H1 (cell line): ENCODE data around the gene VIPR2. TPM values are rescaled to one million over a fixed set of nuclear protein-coding genes. Genes with fewer than 3 reads are reported as not detected.

Experiments
- CTCF ChIA-PET: fragments of 300-600 bp; sonication (Branson Sonifier 250); formaldehyde crosslinking; loops from one replicate; lab custom pipeline; 2021; ENCODE audit not compliant: partially characterized antibody; lab: Charles Lee
- POLR2A ChIA-PET: fragments of 300-600 bp; sonication (Branson Sonifier 250); formaldehyde crosslinking; loops from one replicate; lab custom pipeline; 2021; ENCODE audit warnings: inconsistent platforms; ENCODE audit not compliant: partially characterized antibody; lab: Charles Lee
- DNase-seq, 2 experiments: peaks; one replicate each; pipeline versions ENCODE4 v3.0.0 to v3.0.0-alpha.2; 2010 to 2022; ENCODE audit warnings: low spot score in 2 of 2, low read depth in 1 of 2, mixed read lengths in 1 of 2
- FAIRE-seq: peaks from 2 replicates; lab custom pipeline; 2011; peaks lifted over from hg19 to GRCh38; lab: Jason Lieb, UNC
- H2AFZ ChIP-seq: 2 replicates; pipeline ENCODE4 v1.8.1; 2012; ENCODE audit warnings: low read length, inconsistent platforms
- H2AK5ac ChIP-seq: 2 replicates; pipeline ENCODE4 v1.6.1; 2013; ENCODE audit warnings: low read depth, low read length
- H2BK120ac ChIP-seq: replicated peaks from 2 replicates; pipeline ENCODE3; 2013; ENCODE audit warnings: low read depth, low read length, inconsistent platforms
- H2BK12ac ChIP-seq: 2 replicates; pipeline ENCODE4 v1.6.1; 2013; ENCODE audit warnings: low read depth, low read length
- H2BK15ac ChIP-seq: 2 replicates; pipeline ENCODE4 v1.6.1; 2013; ENCODE audit warnings: low read length
- H2BK20ac ChIP-seq: 2 replicates; pipeline ENCODE4 v1.6.1; 2013; ENCODE audit warnings: low read length
- H2BK5ac ChIP-seq: 2 replicates; pipeline ENCODE4 v1.6.1; 2013; ENCODE audit warnings: low read depth, low read length
- H3K14ac ChIP-seq: 2 replicates; pipeline ENCODE4 v1.6.1; 2013; ENCODE audit warnings: inconsistent platforms; ENCODE audit not compliant: insufficient read length
- H3K18ac ChIP-seq: 2 replicates; pipeline ENCODE4 v1.6.1; 2013; ENCODE audit warnings: low read length; ENCODE audit errors: extremely low read depth
- H3K23ac ChIP-seq: 2 replicates; pipeline ENCODE4 v1.6.1; 2013; ENCODE audit warnings: inconsistent platforms; ENCODE audit not compliant: insufficient read length
- H3K23me2 ChIP-seq: 2 replicates; pipeline ENCODE4 v1.6.1; 2013; ENCODE audit warnings: low read depth, low read length
- H3K27ac ChIP-seq: 2 replicates; pipeline ENCODE4 v1.6.1; 2011; ENCODE audit warnings: low read depth, low read length, inconsistent platforms
- H3K27me3 ChIP-seq, 4 experiments: replicated peaks in 1 of 4; 1 replicate in 1 of 4; 2 replicates in 3 of 4; pipeline versions ENCODE4 v1.6.1 to v1.8.1; 2011 to 2013; ENCODE audit warnings: low read length in 3 of 4, mild to moderate bottlenecking in 3 of 4, inconsistent platforms in 2 of 4, mixed read lengths in 2 of 4, moderate library complexity in 1 of 4; ENCODE audit not compliant: control insufficient read depth in 3 of 4, insufficient read depth in 3 of 4; ENCODE audit errors: extremely low read depth in 1 of 4
- H3K36me3 ChIP-seq, 4 experiments: 2 replicates each; pipeline versions ENCODE4 v1.6.1 to v1.8.1; 2011 to 2013; ENCODE audit warnings: mild to moderate bottlenecking in 4 of 4, low read length in 3 of 4, moderate library complexity in 2 of 4, control low read depth in 1 of 4, inconsistent platforms in 1 of 4; ENCODE audit not compliant: insufficient read depth in 4 of 4, control insufficient read depth in 2 of 4
- H3K4ac ChIP-seq: replicated peaks from 2 replicates; pipeline ENCODE3; 2013; ENCODE audit warnings: low read length, low read depth, mixed read lengths, inconsistent platforms; ENCODE audit not compliant: insufficient read length
- H3K4me1 ChIP-seq, 4 experiments: replicated peaks in 1 of 4; 1 replicate in 1 of 4; 2 replicates in 3 of 4; pipeline versions ENCODE4 v1.6.1 to v1.8.1; 2011 to 2013; ENCODE audit warnings: low read length in 3 of 4, inconsistent platforms in 2 of 4, mixed read lengths in 1 of 4; ENCODE audit not compliant: insufficient read depth in 4 of 4, control insufficient read depth in 3 of 4
- H3K4me2 ChIP-seq, 2 experiments: 2 replicates each; pipeline versions ENCODE4 v1.6.1 to v1.8.1; 2011 to 2013; ENCODE audit warnings: low read depth in 2 of 2, low read length in 2 of 2, control low read depth in 1 of 2, inconsistent platforms in 1 of 2, mild to moderate bottlenecking in 1 of 2; ENCODE audit not compliant: insufficient read depth in 1 of 2
- H3K4me3 ChIP-seq, 4 experiments: fragments of 200-600, 300-600 bp in 1 of 4; sonication (generic), shearing (Covaris generic), sonication (Bioruptor Twin) in 1 of 4; 2 replicates each; pipeline versions ENCODE4 v1.5.1 to v1.8.1; 2011 to 2016; ENCODE audit warnings: low read length in 4 of 4, low read depth in 3 of 4, control low read depth in 2 of 4, inconsistent platforms in 2 of 4, mild to moderate bottlenecking in 2 of 4, mixed read lengths in 1 of 4, moderate library complexity in 1 of 4; ENCODE audit not compliant: insufficient read depth in 2 of 4; ENCODE audit errors: extremely low read depth in 1 of 4
- H3K56ac ChIP-seq: replicated peaks from 2 replicates; pipeline ENCODE3; 2013; ENCODE audit warnings: low read depth, mild to moderate bottlenecking, mixed read lengths, low read length, inconsistent platforms; ENCODE audit not compliant: insufficient read length
- H3K79me1 ChIP-seq: 2 replicates; pipeline ENCODE4 v1.6.1; 2013; ENCODE audit warnings: low read depth, low read length, control low read depth
- H3K79me2 ChIP-seq, 2 experiments: 2 replicates each; pipeline versions ENCODE4 v1.6.1 to v1.8.1; 2012 to 2013; ENCODE audit warnings: low read length in 2 of 2, mild to moderate bottlenecking in 2 of 2, inconsistent platforms in 1 of 2; ENCODE audit not compliant: insufficient read depth in 2 of 2, control insufficient read depth in 1 of 2
- H3K9ac ChIP-seq, 4 experiments: replicated peaks in 1 of 4; 1 replicate in 1 of 4; 2 replicates in 3 of 4; pipeline versions ENCODE4 v1.6.1 to v1.8.1; 2011 to 2013; ENCODE audit warnings: low read depth in 3 of 4, low read length in 3 of 4, control low read depth in 2 of 4, mild to moderate bottlenecking in 2 of 4, moderate library complexity in 2 of 4, inconsistent platforms in 1 of 4; ENCODE audit errors: extremely low read depth in 1 of 4
- H3K9me3 ChIP-seq, 2 experiments: 2 replicates each; pipeline versions ENCODE4 v1.6.1 to v1.8.1; 2012 to 2013; ENCODE audit warnings: mild to moderate bottlenecking in 2 of 2, moderate library complexity in 2 of 2, control low read depth in 1 of 2, inconsistent platforms in 1 of 2, low read depth in 1 of 2, low read length in 1 of 2, mixed read lengths in 1 of 2; ENCODE audit not compliant: insufficient read depth in 2 of 2
- H4K20me1 ChIP-seq, 2 experiments: replicated peaks in 1 of 2; 2 replicates each; pipeline versions ENCODE3 to v1.8.1; 2011 to 2013; ENCODE audit warnings: inconsistent platforms in 2 of 2, low read length in 2 of 2, mild to moderate bottlenecking in 1 of 2; ENCODE audit not compliant: insufficient read depth in 2 of 2, control insufficient read depth in 1 of 2
- H4K5ac ChIP-seq: 2 replicates; pipeline ENCODE4 v1.6.1; 2013; ENCODE audit warnings: low read length, low read depth, mixed read lengths, inconsistent platforms; ENCODE audit not compliant: insufficient read length
- H4K8ac ChIP-seq: 2 replicates; pipeline ENCODE4 v1.8.0; 2013; ENCODE audit warnings: mild to moderate bottlenecking, moderate library complexity, low read length, inconsistent platforms; ENCODE audit not compliant: insufficient read depth; ENCODE audit errors: extremely low read depth
- H4K91ac ChIP-seq: replicated peaks from 2 replicates; pipeline ENCODE3; 2013; ENCODE audit warnings: low read length, mixed read lengths, inconsistent platforms; ENCODE audit not compliant: insufficient read length
- CBX5 ChIP-seq: fragments of 300-800, 300-1000 bp; sonication (generic); IDR thresholded peaks from 2 replicates; pipeline ENCODE4 v1.7.1; 2016; ENCODE audit warnings: antibody characterized with exemption, low read length, low read depth
- CBX8 ChIP-seq: fragments of 300-800, 300-1000 bp; sonication (generic); IDR thresholded peaks from 2 replicates; pipeline ENCODE4 v1.7.1; 2016; ENCODE audit warnings: low read depth, low read length, borderline replicate concordance
- EZH2 ChIP-seq: fragments of 200-600 bp; sonication (generic); IDR thresholded peaks from 2 replicates; pipeline ENCODE4 v1.7.1; 2012; ENCODE audit warnings: low read depth, mild to moderate bottlenecking, moderate library complexity, low read length, inconsistent platforms; ENCODE audit not compliant: severe bottlenecking
- KDM4A ChIP-seq: IDR thresholded peaks from one replicate; pipeline ENCODE4 v1.7.1; 2012; ENCODE audit warnings: low read depth, mild to moderate bottlenecking, moderate library complexity, low read length, inconsistent platforms; ENCODE audit not compliant: severe bottlenecking
- KDM5A ChIP-seq: fragments of 200-600 bp; IDR thresholded peaks from 2 replicates; pipeline ENCODE4 v1.7.1; 2012; ENCODE audit warnings: mild to moderate bottlenecking, low read length, inconsistent platforms, mixed read lengths
- MAFK ChIP-seq: IDR thresholded peaks from 2 replicates; pipeline ENCODE4 v1.6.1; 2012; ENCODE audit warnings: low read depth, mild to moderate bottlenecking, improper control_type of control experiment, low read length
- POLR2AphosphoS5 ChIP-seq: IDR thresholded peaks from 2 replicates; pipeline ENCODE4 v1.6.1; 2011; ENCODE audit warnings: low read depth, low read length
- SIN3A ChIP-seq, 2 experiments: IDR thresholded peaks in 1 of 2; conservative IDR thresholded peaks in 1 of 2; 2 replicates each; pipeline ENCODE4 v1.6.1; 2011 to 2012; ENCODE audit warnings: low read length in 2 of 2, improper control_type of control experiment in 1 of 2, low read depth in 1 of 2, mild to moderate bottlenecking in 1 of 2
- SP2 ChIP-seq: IDR thresholded peaks from 2 replicates; pipeline ENCODE4 v1.6.1; 2012; ENCODE audit warnings: mild to moderate bottlenecking, low read length, inconsistent platforms
- TBP ChIP-seq: IDR thresholded peaks from 2 replicates; pipeline ENCODE4 v1.6.1; 2011; ENCODE audit warnings: low read depth, low read length, improper control_type of control experiment
- WGBS, 2 experiments: shearing (Covaris generic) in 1 of 2; methylation state at CpG; one replicate each; pipeline versions ENCODE4 v1.1.6 to v1.1.7; 2013 to 2015; ENCODE audit warnings: low lambda C conversion rate in 2 of 2, mixed read lengths in 2 of 2, inconsistent platforms in 1 of 2, low coverage in 1 of 2, missing lambda C conversion rate in 1 of 2; ENCODE audit not compliant: insufficient replicate concordance in 2 of 2, insufficient coverage in 1 of 2, insufficient read length in 1 of 2; ENCODE audit errors: extremely low coverage in 1 of 2, missing lambda C conversion rate in 1 of 2; 5-methylcytosine and 5-hydroxymethylcytosine counted together
- polyA plus RNA-seq, 7 experiments: library from polyadenylated mRNA; depleted of rRNA in 3 of 7; stranded (reverse) in 5 of 7; unstranded in 2 of 7; fragments of >200 nt in 5 of 7; fragments of 200-250 nt in 2 of 7; gene quantifications; 1 replicate in 5 of 7; 2 replicates in 1 of 7; 4 replicates in 1 of 7; pipeline versions ENCODE4 v1.2.1 to v1.2.3, GENCODE V29; 2011 to 2013; ENCODE audit warnings: missing spikeins in 2 of 7, mixed read lengths in 2 of 7
- total RNA-seq: library from RNA; stranded (reverse); fragmentation: NEBNext Ultra II Directional; extraction: Animal tissue kit (Norgen Biotek cat#: 25700); gene quantifications from 2 replicates; pipeline ENCODE4 v1.2.1, GENCODE V29; 2021
- TF ChIP-seq, protein P1 (sequence below): IDR thresholded peaks from 2 replicates; pipeline ENCODE4 v1.6.1; 2011; ENCODE audit warnings: low read depth, mild to moderate bottlenecking, low read length; ENCODE audit not compliant: insufficient read depth

VIPR2 gene
- total and polyA plus RNA-seq, 2 of the 8 experiments (the other 6 are each of a cell fraction or from before 2014, with no cell fraction given) = 2.4 to 6.3 TPM

GRCh38 chr7:159140170-159140910 lies 4.3 kb downstream of the VIPR2 start:
- Histone ChIP-seq H2BK15ac (no peak overlapping the region), H3K4me1 (peaks cover 10 to 33% (median 24%) of the 10 kb centered on the region in 4 experiments), H3K79me1 (no peaks in the 10 kb centered on the region), H2BK20ac (peak overlapping the region; percentile 55), H3K27me3 (peaks cover 11 to 22% (median 20%) of the 10 kb centered on the region in 4 experiments; a peak in 6 of 7 replicates), H2BK5ac (no peak overlapping the region), H2BK12ac (peak overlapping the region; percentile 94), H4K20me1 (no peaks in the 10 kb centered on the region), H3K9me3 (peaks cover 0 to 3% of the 10 kb centered on the region in 2 experiments; a peak in 1 of 4 replicates), H4K5ac (no peak overlapping the region), H3K4ac (no peak overlapping the region), H3K36me3 (peaks cover 0 to 17% (median 1%) of the 10 kb centered on the region in 4 experiments; a peak in 4 of 8 replicates), H3K23ac (no peak overlapping the region), H3K9ac (no peak overlapping the region), H3K79me2 (no peaks in the 10 kb centered on the region), H3K56ac (no peak overlapping the region), H3K4me3 (no peak overlapping the region), H2AK5ac (0 out of 2 replicates have a peak overlapping the region, but pooled peaks have one; percentile 9), H4K8ac (no peak overlapping the region), H3K4me2 (peak overlapping the region; percentile 10 to 93; a peak in 1 of 4 replicates), H3K14ac (no peak overlapping the region), H2AFZ (no peak overlapping the region), H3K27ac (no peak overlapping the region), H3K18ac (peak overlapping the region; percentile 83; the same call in 1 of the 2 replicates), H2BK120ac (no peak overlapping the region), H3K23me2 (peaks cover 7% of the 10 kb centered on the region; the same call in 1 of the 2 replicates), H4K91ac (no peak overlapping the region)
- ChIA-PET POLR2A (interaction anchor here (0.6 kb wide), 2 partner anchors 19 to 287 kb away, joined by 3 to 4 read pairs; no protein-coding TSS in a partner anchor), CTCF (interaction anchor here (0.7 to 2.2 kb wide), 5 partner anchors 11 to 188 kb away, joined by 3 to 9 read pairs (median 3); no protein-coding TSS in a partner anchor)
- no peak for FAIRE-seq
- peak in 1 of 2 experiments; percentile 47 for DNase-seq
- WGBS, 2 experiments = 80% methylated on average over 23 of the region's 23 CpGs; no CpG with 5 or more reads in 1 of the 2 experiments
- no peak for TF ChIP-seq MAFK
- no peak for TF ChIP-seq CBX8
- TF ChIP-seq TBP = no peak
- no peak for TF ChIP-seq SP2
- no peak for TF ChIP-seq KDM5A
- TF ChIP-seq, protein P1, sequence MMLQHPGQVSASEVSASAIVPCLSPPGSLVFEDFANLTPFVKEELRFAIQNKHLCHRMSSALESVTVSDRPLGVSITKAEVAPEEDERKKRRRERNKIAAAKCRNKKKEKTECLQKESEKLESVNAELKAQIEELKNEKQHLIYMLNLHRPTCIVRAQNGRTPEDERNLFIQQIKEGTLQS = no peak
- no peak for TF ChIP-seq POLR2AphosphoS5
- TF ChIP-seq SIN3A (conservative IDR thresholded peaks at IDR 0.05 in 1 of 2, IDR thresholded peaks at IDR 0.05 in 1 of 2; ENCODE audit: low read depth in 1 of 2, low read length in 2 of 2) = no peak
- no peak for TF ChIP-seq EZH2
- TF ChIP-seq KDM4A = no peak
- no peak for TF ChIP-seq CBX5
